Neural cell (in vitro differentiated cells): Measurements from ENCODE around the gene EFCAB6.

ENCODE experiments used
- CTCF ChIP-seq: fragments of 450-650 bp; IDR thresholded peaks from 2 replicates; pipeline ENCODE4 v1.5.1; 2014; ENCODE audit warnings: antibody characterized with exemption, mild to moderate bottlenecking, moderate library complexity; ENCODE audit not compliant: poor library complexity, severe bottlenecking
- EP300 ChIP-seq: fragments of 450-650 bp; conservative IDR thresholded peaks from 2 replicates; pipeline ENCODE4 v1.6.1; 2014; ENCODE audit warnings: antibody characterized with exemption, mild to moderate bottlenecking, moderate library complexity; ENCODE audit not compliant: poor library complexity, severe bottlenecking
- EZH2 ChIP-seq: fragments of 200-600, 300-800 bp; shearing (Covaris generic), sonication (generic); IDR thresholded peaks from 2 replicates; pipeline ENCODE4 v1.6.1; 2014; ENCODE audit warnings: antibody characterized with exemption, low read length, borderline replicate concordance, mild to moderate bottlenecking; ENCODE audit not compliant: insufficient read depth, poor library complexity, severe bottlenecking
- POLR2AphosphoS5 ChIP-seq: IDR thresholded peaks from 2 replicates; pipeline ENCODE4 v1.6.1; 2012
- RAD21 ChIP-seq: fragments of 450-650 bp; conservative IDR thresholded peaks from 2 replicates; pipeline ENCODE4 v1.6.1; 2014; ENCODE audit warnings: antibody characterized with exemption, mild to moderate bottlenecking, moderate library complexity
- REST ChIP-seq: IDR thresholded peaks from 2 replicates; pipeline ENCODE4 v1.6.1; 2012; ENCODE audit warnings: borderline replicate concordance
- TAF1 ChIP-seq: IDR thresholded peaks from 2 replicates; pipeline ENCODE4 v1.6.1; 2012; ENCODE audit warnings: low read depth

- TF ChIP-seq CTCF (no peak), RAD21 (no peak), EP300 (no peak), POLR2AphosphoS5 (no peak), TAF1 (no peak), EZH2 (no peak), REST (no peak)
Observed at GRCh38 chr22:43479962-43480361, 332.1 kb downstream of the EFCAB6 start.
